GM19238 (cell line): ENCODE measurements around the gene ZNF836.
A peak's percentile ranks its signal among the peaks of the same experiment; 100 is the strongest.

ENCODE experiments used
- DNase-seq: peaks from one replicate; pipeline ENCODE4 v3.0.0; 2011; ENCODE audit warnings: low spot score; ENCODE audit not compliant: insufficient read length

Gene ZNF836

GRCh38 chr19:52188822-52189734 lies 17.7 kb upstream of the ZNF836 start:
- no peak for DNase-seq

- no peak for DNase-seq
Observed at GRCh38 chr19:52187407-52187806, 16.0 kb upstream of the ZNF836 start.

GRCh38 chr19:52176574-52176973 lies 5.2 kb upstream of the ZNF836 start:
- DNase-seq: no peak

- no peak for DNase-seq
Observed at GRCh38 chr19:52172347-52172746, 926 bp upstream of the ZNF836 start.

DNA sequence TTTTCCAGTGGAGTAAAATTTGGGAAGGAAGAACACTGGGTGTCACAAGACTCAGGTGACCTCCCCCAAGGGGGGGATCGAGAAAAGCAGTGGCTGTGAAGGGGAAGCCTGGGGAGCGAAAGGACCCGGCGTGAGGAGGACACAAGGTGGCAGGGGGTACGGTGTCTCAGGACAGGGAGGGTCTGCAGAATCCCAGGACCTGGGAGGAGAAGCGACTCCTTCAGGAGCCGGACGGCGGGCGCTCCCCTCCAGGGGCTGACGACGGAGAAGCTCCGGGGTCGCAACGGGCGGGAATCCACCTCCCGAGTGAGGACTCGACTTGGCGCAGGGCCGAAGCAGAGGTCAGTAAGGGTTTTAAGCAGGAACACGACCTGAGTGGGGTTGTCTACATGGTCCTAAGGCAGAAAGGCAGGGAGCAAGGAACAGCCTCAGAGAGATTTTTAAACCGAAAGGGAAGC lies 529 bp downstream of the ZNF836 start:
- peak; percentile 12 for DNase-seq

DNA sequence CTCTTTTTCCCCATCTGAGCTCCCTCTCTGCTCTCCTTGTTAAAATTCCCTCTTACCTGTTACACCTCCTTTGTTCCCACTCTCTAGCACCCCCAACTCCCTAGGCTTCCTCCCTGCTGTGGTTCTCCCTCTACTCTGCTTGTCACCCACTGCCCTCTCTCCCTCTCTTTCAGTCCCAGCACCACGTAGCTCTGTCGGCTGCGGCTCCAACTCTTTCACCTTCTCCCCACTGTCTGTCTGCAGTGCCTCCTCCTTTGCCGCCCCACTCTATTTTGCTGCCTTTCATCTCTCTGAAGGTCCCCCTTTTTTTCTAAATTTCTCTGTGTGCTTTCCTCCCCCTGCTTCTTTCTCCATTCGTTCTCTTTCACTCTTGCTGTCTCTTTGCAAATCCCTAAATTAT lies 1.1 kb downstream of the ZNF836 start:
- no peak for DNase-seq

GRCh38 chr19:52155596-52156359 lies 15.6 kb downstream of the ZNF836 start:
- no peak for DNase-seq

DNA sequence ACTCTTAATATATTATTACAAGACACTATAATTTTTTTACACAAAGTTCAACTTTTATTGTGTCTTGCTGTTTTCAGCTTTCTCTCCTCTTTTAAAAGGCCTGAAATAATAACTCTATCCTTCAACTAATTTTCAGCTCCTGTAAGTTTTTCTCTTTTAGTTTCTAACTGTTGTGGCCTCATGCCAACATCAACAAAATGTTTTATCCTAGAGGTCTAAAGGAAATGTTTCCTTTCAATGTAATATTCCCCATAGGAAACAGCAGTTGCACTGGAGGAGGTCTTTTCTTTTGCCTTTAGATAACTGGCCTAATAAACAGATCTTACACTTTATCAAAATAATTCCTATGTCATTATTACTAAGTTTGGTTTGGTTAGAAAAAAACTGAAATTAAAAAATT lies 23.2 kb downstream of the ZNF836 start:
- no peak for DNase-seq

- DNase-seq: no peak
Observed at GRCh38 chr19:52142001-52142595, 29.3 kb downstream of the ZNF836 start.

DNA sequence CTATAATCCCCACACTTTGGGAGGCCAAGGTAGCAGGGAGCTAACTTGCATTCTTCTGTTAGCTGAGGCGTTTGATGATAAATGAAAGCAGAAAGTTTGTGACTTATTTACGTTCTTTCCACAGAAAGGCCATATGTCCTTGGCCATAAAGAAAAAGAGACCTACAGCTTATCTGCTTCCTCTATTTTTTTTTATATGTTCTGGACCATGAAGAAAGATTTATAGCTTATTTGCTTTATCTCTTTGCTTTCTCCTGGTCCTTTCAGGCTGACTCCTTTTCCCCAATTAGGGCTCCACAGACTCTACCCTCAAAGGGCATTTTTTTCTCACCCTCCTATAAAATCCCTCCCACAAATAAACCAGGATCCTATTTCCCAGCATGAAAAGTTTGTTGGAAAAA lies 30.2 kb downstream of the ZNF836 start:
- DNase-seq: no peak

DNA sequence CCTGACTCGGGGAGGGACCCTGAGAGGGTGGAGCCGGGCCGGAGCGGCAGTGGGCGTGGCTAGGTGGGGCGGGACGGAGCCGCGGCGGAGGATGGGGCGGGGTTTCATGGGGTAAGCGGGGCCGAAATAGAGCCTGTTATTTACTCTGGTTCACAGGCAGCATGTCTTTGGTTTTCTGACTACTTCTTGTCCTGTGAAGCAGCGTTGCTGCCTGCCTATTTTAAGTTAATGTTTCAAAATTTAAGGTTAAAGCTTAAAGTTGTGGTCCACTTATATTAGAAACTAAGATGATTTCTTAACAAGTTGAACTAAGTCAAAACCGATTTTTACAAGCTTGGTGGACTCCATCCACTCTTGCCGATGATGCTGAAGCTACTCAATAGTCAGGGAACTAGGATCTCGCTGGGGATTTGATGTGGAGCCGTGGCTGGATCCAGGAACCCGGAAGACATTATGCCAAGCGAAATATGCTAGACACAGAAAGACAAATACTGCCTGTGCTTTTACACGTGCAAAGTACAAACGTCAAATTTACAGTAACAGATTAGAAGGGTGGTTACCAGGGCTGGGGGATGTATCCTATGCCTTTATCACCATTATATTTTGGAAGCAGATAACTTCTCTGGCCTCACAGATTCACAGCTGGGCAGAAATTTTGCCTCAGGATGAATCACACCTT lies 31.2 kb downstream of the ZNF836 start:
- no peak for DNase-seq

DNA sequence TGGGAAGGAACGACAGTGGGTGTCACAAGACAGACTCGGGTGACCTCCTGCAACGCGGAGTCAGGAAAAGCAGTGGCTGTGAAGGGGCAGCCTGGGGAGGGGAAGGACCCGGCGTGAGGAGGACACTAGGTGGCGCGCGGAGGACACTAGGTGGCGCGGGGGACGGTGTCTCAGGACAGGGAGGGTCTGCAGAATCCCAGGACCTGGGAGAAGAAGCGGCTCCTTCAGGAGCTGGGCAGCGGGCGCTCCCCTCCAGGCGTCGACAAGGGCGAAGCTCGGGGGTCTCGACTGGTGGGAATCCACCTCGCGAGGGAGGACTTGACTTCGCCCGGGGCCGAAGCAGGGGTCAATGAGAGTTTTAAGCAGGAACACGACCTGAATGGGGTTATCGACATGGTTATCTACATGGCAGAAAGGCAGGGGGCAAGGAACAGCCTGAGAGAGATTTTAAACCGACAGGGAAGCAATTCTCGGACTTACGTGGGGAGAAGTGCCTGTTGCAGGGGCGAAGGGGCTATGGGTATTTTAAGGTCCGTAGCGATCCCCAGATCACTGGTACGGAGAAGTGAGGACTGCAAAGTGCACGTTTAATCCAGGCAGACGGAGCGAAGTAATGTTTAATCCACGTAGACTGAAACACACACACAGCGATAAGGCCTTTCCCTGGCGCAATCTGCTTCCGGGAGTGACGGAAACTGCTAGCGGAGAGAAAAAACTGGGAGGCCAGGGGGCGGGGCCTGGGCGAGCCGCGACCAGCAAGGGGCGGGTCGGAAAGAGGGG lies 32.0 kb downstream of the ZNF836 start, which contains the start of gene ZNF616:
Gene ZNF616, minus strand, starts transcription at position 687 of the 780 bp plus-strand sequence. CDS start 9,426 bp downstream, outside the sequence.
- peak; percentile 88 for DNase-seq

DNA sequence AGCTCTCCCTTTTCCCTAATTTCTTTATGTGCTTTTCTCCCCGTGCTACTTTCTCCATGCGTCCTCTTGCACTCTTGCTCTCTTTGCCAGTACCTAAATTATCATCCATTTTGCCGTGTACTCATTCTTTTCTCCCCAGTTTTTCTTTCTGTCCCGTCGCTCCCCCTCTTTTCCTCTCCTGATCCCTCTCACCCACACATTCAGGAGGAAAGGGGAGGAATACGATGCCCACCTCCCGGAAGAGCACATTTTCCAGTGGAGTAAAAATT lies 32.5 kb downstream of the ZNF836 start:
- no peak for DNase-seq

DNA sequence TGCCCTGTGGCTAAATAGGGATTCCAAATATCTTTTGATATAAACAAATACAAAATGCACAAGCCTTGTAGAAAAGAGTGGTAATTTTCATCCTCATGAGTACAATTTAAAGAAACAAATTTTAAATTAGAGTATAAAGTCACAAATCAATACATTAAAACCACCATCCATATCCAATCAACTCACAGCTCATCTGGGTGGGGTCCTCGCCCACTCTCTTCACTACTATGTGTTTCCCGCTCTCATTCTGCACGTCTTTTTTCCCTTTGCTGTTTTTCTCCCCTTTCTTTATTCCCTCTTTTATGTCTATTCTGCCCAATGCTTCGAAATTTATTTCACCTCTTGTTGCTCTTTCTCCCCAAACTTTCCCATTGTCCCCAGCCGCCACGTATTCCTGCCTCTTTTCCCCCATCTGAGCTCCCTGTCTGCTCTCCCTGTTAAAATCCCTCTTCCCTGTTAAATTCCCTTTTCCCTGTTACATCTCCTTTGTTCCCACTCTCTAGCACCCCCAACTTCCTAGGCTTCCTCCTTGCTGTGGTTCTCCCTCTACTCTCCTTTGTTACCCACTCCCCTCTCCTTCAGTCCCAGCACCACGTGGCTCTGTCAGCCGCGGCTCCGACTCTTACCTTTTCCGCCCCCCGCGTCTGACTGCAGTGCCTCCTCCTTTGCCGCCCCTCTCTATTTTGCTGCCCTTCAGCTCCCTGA lies 33.0 kb downstream of the ZNF836 start:
- DNase-seq: peak; percentile 7

DNA sequence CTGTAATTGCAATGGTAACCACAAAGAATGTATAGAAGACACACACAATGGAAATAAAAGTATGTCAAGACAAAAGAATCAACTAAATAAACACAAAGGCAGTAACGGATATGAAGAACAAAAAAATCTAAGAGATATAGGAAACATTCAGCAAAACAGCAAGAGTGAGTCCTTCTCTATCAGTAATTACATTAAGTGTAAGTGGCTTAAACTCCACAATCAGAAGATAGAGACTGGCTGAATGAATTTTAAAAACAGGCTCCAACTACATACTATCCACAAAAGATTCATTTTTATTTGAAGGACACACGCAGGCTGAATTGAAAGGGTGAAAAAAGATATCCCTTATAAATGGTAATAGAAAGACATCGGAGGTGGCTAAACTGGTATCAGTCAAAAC lies 51.1 kb downstream of the ZNF836 start:
- no peak for DNase-seq

DNA sequence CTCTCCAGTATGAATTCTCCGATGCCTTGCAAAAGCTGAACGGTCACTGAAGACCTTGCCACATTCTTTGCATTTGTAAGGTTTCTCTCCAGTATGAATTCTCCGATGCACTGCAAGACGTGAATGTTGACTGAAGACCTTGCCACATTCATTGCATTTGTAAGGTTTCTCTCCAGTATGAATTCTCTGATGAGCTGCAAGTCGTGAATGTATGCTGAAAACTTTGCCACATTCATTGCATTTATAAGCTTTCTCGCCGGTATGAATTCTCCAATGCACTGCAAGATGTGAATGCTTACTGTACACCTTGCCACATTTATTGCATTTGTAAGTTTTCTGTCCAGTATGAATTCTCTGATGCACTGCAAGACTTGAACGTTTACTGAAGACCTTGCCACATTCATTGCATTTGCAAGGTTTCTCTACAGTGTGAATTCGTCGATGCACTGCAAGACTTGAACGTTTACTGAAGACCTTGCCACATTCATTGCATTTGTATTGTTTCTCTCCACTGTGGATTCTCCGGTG lies 55.8 kb downstream of the ZNF836 start:
- no peak for DNase-seq

DNA sequence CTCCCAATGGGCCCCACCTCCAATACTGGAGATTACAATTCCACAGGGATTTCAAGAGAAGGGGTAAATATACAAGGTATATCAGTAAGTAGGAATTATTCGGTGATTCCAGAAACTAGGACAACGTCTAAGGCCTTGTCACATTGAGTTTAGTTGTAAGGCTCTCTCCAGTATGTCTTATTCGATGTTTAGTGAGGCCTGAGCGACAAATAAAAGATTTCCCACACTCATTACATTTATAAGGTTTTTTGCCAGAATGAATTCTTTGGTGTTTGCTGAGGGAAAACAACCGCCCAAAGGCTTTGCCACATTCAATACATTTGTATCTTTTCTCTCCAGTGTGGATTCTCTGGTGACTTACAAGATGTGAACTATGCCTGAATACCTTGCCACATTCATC lies 56.7 kb downstream of the ZNF836 start:
- no peak for DNase-seq

GRCh38 chr19:52112624-52113023 lies 58.8 kb downstream of the ZNF836 start:
- no peak for DNase-seq

- DNase-seq: no peak
Observed at GRCh38 chr19:52110780-52111179, 60.6 kb downstream of the ZNF836 start.
